Thyroid gland (tissue), 4 donors: ENCODE results near the gene SCGB1D4. TPM values are rescaled to one million over a fixed set of nuclear protein-coding genes. Genes with fewer than 3 reads are reported as not detected.
"Not testable (repeated sequence)": the region's sequence is repeated elsewhere in the genome, so short reads cannot be mapped to it uniquely, and the experiment has no call there.

ENCODE experiments used
- DNase-seq, 2 donors: peaks; one replicate each; pipeline ENCODE4 v3.0.0-alpha.2; 2019
- H3K27ac ChIP-seq, 3 donors: fragments of 200-600 bp; sonication (generic); 1 replicate in 2 of 3; 2 replicates in 1 of 3; pipeline ENCODE4 v1.5.1; 2016 to 2019; ENCODE audit warnings: mild to moderate bottlenecking in 1 of 3, moderate library complexity in 1 of 3
- H3K27me3 ChIP-seq: fragments of 200-600 bp; sonication (generic); one replicate; pipeline ENCODE4 v1.5.1; 2019
- H3K36me3 ChIP-seq, 2 donors: fragments of 200-600 bp; sonication (generic); one replicate each; pipeline ENCODE4 v1.5.1; 2016 to 2019
- H3K4me1 ChIP-seq, 2 donors: fragments of 200-600 bp; sonication (generic); one replicate each; pipeline ENCODE4 v1.5.1; 2017 to 2019
- H3K4me3 ChIP-seq, 3 donors: fragments of 200-600 bp; sonication (generic); replicated peaks in 1 of 3; 1 replicate in 2 of 3; 2 replicates in 1 of 3; pipeline ENCODE4 v1.5.1; 2016; ENCODE audit warnings: mild to moderate bottlenecking in 1 of 3
- H3K9me3 ChIP-seq: fragments of 200-600 bp; sonication (generic); one replicate; pipeline ENCODE4 v1.5.1; 2017
- POLR2A ChIP-seq, 2 donors: fragments of 450-650 bp; IDR thresholded peaks; one replicate each; pipeline ENCODE4 v1.6.1; 2017; ENCODE audit warnings: antibody characterized with exemption in 2 of 2, mild to moderate bottlenecking in 2 of 2, moderate library complexity in 1 of 2
- WGBS, 2 donors: methylation state at CpG; one replicate each; pipeline ENCODE4 v1.1.5; 2017; 5-methylcytosine and 5-hydroxymethylcytosine counted together
- intact Hi-C: fragments of 100-400 bp; cut with DNase I; formaldehyde crosslinking; loops from one replicate; pipeline ENCODE4 v1.15.1; 2023
- total RNA-seq, 4 donors: library from RNA; depleted of rRNA; stranded (reverse); fragments of >200 nt; gene quantifications; one replicate each; pipeline ENCODE4 v1.2.3, GENCODE V29; 2016
- TF ChIP-seq, protein P1 (sequence below), 6 experiments: fragments of 200-600 bp in 3 of 6; fragments of 450-650 bp in 3 of 6; sonication (generic) in 3 of 6; IDR thresholded peaks; one replicate each; pipeline ENCODE4 v1.5.1; 2016 to 2019; ENCODE audit warnings: antibody characterized with exemption in 6 of 6, mild to moderate bottlenecking in 2 of 6, inconsistent platforms in 1 of 6, moderate library complexity in 1 of 6

Gene SCGB1D4, protein sequence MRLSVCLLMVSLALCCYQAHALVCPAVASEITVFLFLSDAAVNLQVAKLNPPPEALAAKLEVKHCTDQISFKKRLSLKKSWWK
- not detected for total RNA-seq

DNA sequence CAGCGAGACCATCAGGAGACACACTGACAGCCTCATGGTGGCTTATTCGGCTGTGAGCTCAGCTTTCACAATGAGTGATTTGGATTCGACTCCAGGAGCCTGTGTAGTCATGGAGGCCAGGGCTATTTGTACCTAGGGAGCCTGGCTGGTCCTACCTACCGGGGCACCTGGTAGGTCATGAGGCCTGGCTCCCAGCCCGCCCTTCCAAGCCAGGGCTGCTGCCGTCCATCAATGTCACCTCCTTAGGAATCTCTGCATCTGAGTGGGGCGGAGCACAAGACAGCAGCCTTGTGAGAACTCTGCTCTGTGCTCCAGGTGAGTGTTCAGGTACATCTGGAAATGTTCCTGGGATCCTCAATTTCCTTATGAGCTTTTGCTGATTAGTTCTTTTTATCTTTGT is at the start of gene SCGB1D4:
Gene SCGB1D4 (minus strand): TSS at position 101 of the 400 bp plus-strand sequence. CDS start 65 bp downstream, at position 36.
- no peak within 1 kb of the TSS for H3K4me3 ChIP-seq
- no peak for DNase-seq
- WGBS, 2 donors, result 89 to 91% methylated on average over 3 to 6 of the region's 7 CpGs
- no peak for TF ChIP-seq POLR2A (IDR thresholded peaks at IDR 0.05)
- TF ChIP-seq, protein P1, sequence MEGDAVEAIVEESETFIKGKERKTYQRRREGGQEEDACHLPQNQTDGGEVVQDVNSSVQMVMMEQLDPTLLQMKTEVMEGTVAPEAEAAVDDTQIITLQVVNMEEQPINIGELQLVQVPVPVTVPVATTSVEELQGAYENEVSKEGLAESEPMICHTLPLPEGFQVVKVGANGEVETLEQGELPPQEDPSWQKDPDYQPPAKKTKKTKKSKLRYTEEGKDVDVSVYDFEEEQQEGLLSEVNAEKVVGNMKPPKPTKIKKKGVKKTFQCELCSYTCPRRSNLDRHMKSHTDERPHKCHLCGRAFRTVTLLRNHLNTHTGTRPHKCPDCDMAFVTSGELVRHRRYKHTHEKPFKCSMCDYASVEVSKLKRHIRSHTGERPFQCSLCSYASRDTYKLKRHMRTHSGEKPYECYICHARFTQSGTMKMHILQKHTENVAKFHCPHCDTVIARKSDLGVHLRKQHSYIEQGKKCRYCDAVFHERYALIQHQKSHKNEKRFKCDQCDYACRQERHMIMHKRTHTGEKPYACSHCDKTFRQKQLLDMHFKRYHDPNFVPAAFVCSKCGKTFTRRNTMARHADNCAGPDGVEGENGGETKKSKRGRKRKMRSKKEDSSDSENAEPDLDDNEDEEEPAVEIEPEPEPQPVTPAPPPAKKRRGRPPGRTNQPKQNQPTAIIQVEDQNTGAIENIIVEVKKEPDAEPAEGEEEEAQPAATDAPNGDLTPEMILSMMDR (IDR thresholded peaks at IDR 0.05), result no peak
- H3K36me3 ChIP-seq, result no peaks in the 10 kb centered on the region
- intact Hi-C loops, result no loop called here
- H3K9me3 ChIP-seq, result no peaks in the 10 kb centered on the region
- no peaks in the 10 kb centered on the region for H3K4me1 ChIP-seq
- no peaks in the 10 kb centered on the region for H3K27me3 ChIP-seq
- no peak within 1 kb of the TSS for H3K27ac ChIP-seq

DNA sequence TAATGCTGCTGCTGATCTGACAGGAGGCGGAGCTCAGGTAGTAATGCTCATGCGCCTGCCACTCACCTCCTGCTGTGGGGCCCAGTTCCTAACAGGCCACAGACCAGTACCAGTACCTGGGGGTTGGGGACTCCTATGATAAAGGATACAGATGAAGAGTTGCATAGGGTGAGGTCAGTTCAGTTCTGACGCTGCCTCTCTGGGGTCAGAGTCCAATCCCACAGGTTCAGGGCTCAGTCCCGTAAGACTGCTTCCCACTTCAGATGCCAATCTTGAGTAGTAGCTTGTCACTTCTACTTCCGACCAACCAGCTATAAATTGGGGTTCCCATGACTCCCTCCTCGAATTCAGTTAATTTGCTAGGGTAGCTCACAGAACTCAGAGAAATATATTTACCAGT is 47.0 kb upstream of the SCGB1D4 start:
- WGBS, 2 donors, result 82 to 94% methylated on average over 6 of the region's 6 CpGs
- no peak for DNase-seq
- intact Hi-C loops, result no loop called here

DNA sequence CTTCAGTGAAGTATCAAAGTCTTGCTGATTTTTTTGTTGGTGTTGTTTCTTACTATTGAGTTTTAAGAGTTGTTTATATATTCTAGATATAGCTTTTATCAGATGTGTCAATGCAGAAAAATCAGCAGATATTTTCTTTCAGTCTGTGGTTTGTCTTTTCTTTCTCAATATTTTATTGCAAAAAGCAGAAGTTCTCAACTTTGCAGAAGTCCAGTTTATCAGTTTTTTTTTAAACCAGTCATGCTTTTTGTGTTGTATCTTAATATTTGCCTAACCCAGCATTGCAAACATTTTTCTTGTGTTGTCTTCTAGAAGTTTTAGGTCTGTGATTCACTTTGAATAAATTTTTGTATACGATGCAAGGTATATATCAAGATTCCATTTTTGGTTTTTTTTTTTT is 45.3 kb upstream of the SCGB1D4 start:
- no peak overlapping the region for H3K27ac ChIP-seq
- intact Hi-C loops, result no loop called here
- whole genome bisulfite sequencing, 2 donors, result 89 to 93% methylated on average over 1 of the region's 1 CpG

More for the DNA sequence above, 47.0 kb upstream of the SCGB1D4 start:
- TF ChIP-seq, protein P1 (IDR thresholded peaks at IDR 0.05), result no peak
- TF ChIP-seq POLR2A (IDR thresholded peaks at IDR 0.05), result no peak
- Histone ChIP-seq H3K9me3 (no peaks in the 10 kb centered on the region), H3K4me1 (no peaks in the 10 kb centered on the region), H3K27me3 (no peaks in the 10 kb centered on the region), H3K4me3 (no peak overlapping the region), H3K36me3 (no peaks in the 10 kb centered on the region), H3K27ac (no peak overlapping the region)

DNA sequence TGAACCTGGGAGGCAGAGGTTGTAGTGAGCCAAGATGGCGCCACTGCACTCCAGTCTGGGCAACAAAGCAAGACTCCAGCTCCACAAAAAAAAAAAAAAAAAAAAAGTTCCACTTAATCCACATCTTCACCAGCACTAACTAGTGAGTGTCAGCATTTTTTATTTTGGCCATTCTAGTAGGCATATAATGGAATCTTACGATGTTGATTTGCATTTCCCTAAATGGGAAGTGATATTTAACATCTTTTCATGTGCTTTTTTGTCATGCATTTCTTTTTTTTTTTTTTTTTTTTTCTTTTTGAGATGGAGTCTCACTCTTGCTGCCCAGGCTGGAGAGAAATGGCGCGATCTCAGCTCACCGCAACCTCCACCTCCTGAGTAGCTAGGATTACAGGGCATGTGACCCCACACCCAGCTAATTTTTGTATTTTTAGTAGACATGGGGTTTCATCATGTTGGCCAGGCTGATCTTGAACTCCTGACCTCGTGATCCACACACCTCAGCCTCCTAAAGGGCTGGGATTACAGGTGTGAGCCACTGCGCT is 44.8 kb upstream of the SCGB1D4 start:
- H3K4me1 ChIP-seq, H3K9me3 ChIP-seq, DNase-seq, H3K27ac ChIP-seq, H3K4me3 ChIP-seq, H3K36me3 ChIP-seq, H3K27me3 ChIP-seq, intact Hi-C loops: not testable (repeated sequence)
- WGBS, 2 donors, result 89 to 96% methylated on average over 7 of the region's 7 CpGs

More for the DNA sequence above, 45.3 kb upstream of the SCGB1D4 start:
- no peak for TF ChIP-seq POLR2A (IDR thresholded peaks at IDR 0.05)
- TF ChIP-seq, protein P1 (IDR thresholded peaks at IDR 0.05), result no peak
- Histone ChIP-seq H3K4me1 (peaks cover 0 to 3% of the 10 kb centered on the region in 2 donors), H3K36me3 (no peaks in the 10 kb centered on the region), H3K9me3 (no peaks in the 10 kb centered on the region), H3K27me3 (no peaks in the 10 kb centered on the region), H3K4me3 (no peak overlapping the region)
- no peak for DNase-seq

DNA sequence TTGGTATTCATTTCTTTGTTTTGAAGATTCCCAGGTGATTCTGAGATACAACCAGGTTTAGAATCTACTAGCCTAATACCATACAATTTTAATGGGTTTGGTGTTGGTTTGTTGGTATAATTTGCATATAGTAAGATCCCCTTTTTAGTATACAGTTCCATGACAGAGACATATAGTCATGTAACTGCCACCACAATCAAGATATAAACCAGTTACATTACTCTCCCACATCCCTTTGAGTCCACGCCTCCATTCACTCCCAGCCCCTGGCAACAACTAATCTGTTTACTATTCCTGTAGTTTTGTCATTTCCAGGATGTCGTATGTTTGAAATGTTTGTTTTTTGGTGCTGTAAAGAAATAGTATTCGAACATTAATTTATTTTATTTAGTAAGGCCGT is 42.7 kb upstream of the SCGB1D4 start:
- H3K4me3 ChIP-seq, result no peak overlapping the region
- peaks cover 0 to 6% of the 10 kb centered on the region in 2 donors for H3K4me1 ChIP-seq
- 77 to 81% methylated on average over 4 of the region's 4 CpGs for WGBS, 2 donors
- intact Hi-C loops, result no loop called here
- no peaks in the 10 kb centered on the region for H3K36me3 ChIP-seq
- H3K9me3 ChIP-seq, result no peaks in the 10 kb centered on the region
- no peak overlapping the region for H3K27ac ChIP-seq
- TF ChIP-seq POLR2A (IDR thresholded peaks at IDR 0.05), result no peak
- TF ChIP-seq, protein P1 (IDR thresholded peaks at IDR 0.05), result no peak
- DNase-seq, result no peak
- H3K27me3 ChIP-seq, result no peaks in the 10 kb centered on the region
